Glutamatergic neuron (in vitro differentiated cells): ENCODE measurements around the gene ANKRD16. TPM values are rescaled to one million over a fixed set of nuclear protein-coding genes. Genes with fewer than 3 reads are reported as not detected.

Experiments
- DNase-seq: peaks from one replicate; pipeline ENCODE4 v3.0.0; 2022
- H3K27ac Mint-ChIP-seq: one replicate; pipeline ENCODE4 v1.8.0; 2020; ENCODE audit warnings: mild to moderate bottlenecking, mixed read lengths, inconsistent platforms; ENCODE audit not compliant: unreplicated experiment
- H3K27me3 Mint-ChIP-seq: one replicate; pipeline ENCODE4 v1.8.0; 2020; ENCODE audit warnings: mild to moderate bottlenecking, moderate library complexity, mixed read lengths, inconsistent platforms; ENCODE audit not compliant: unreplicated experiment
- H3K36me3 Mint-ChIP-seq: one replicate; pipeline ENCODE4 v1.8.0; 2020; ENCODE audit warnings: mild to moderate bottlenecking, mixed read lengths, inconsistent platforms; ENCODE audit not compliant: unreplicated experiment
- H3K4me1 Mint-ChIP-seq: one replicate; pipeline ENCODE4 v1.8.0; 2020; ENCODE audit warnings: mild to moderate bottlenecking, low read depth, mixed read lengths, inconsistent platforms; ENCODE audit not compliant: unreplicated experiment
- H3K4me3 Mint-ChIP-seq: one replicate; pipeline ENCODE4 v1.8.0; 2020; ENCODE audit warnings: mild to moderate bottlenecking, mixed read lengths, inconsistent platforms; ENCODE audit not compliant: unreplicated experiment
- H3K9me3 Mint-ChIP-seq: one replicate; pipeline ENCODE4 v1.8.0; 2020; ENCODE audit warnings: mild to moderate bottlenecking, moderate library complexity, mixed read lengths, inconsistent platforms; ENCODE audit not compliant: unreplicated experiment
- total RNA-seq: library from RNA; stranded (reverse); fragmentation: NEBNext Ultra II Directional; extraction: Animal tissue kit (Norgen Biotek cat#: 25700); gene quantifications from one replicate; pipeline ENCODE4 v1.2.1, GENCODE V29; 2021; ENCODE audit not compliant: unreplicated experiment
- TF ChIP-seq, protein P1 (sequence below): fragments of 200-600 bp; sonication (generic); IDR thresholded peaks from one replicate; pipeline ENCODE4 v1.5.0; 2021; ENCODE audit not compliant: partially characterized antibody, unreplicated experiment

ANKRD16 gene
- total RNA-seq, 1 donor from 2014 or later = 7.5 TPM

DNA sequence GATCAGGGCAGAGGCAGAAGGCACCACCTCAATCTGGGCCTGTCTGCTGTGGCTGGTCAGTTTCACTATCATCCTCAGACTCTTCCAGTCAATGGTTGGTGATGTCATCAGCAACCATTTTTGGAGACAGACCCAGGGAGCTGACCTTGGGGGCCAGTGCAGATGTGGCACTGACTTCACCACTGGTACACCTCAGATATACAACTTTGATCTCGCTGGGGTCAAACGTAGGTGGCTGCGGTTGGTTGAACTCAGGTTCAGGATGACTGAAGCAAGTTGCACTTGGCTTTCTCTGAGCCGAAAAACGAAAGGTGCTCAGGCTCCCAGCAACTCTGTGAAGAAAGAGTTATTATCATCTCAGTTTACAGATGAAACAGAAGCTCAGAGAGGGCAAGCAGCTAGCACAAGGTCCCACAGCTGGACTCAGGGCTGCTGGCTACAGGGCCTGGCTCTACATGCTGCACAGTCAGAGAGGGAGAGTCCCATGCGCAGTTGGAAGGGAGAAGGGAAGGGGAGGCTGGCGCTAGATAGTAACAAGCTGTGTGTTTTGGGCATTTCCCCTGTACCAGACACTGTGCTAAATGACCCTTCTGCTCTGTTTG, 27.2 kb downstream of the ANKRD16 start:
- peaks cover 2% of the 10 kb centered on the region for H3K9me3 Mint-ChIP-seq
- DNase-seq = no peak
- H3K27ac Mint-ChIP-seq = no peak overlapping the region
- no peaks in the 10 kb centered on the region for H3K36me3 Mint-ChIP-seq
- H3K27me3 Mint-ChIP-seq = peaks cover 2% of the 10 kb centered on the region
- H3K4me3 Mint-ChIP-seq = no peak overlapping the region
- TF ChIP-seq, protein P1, sequence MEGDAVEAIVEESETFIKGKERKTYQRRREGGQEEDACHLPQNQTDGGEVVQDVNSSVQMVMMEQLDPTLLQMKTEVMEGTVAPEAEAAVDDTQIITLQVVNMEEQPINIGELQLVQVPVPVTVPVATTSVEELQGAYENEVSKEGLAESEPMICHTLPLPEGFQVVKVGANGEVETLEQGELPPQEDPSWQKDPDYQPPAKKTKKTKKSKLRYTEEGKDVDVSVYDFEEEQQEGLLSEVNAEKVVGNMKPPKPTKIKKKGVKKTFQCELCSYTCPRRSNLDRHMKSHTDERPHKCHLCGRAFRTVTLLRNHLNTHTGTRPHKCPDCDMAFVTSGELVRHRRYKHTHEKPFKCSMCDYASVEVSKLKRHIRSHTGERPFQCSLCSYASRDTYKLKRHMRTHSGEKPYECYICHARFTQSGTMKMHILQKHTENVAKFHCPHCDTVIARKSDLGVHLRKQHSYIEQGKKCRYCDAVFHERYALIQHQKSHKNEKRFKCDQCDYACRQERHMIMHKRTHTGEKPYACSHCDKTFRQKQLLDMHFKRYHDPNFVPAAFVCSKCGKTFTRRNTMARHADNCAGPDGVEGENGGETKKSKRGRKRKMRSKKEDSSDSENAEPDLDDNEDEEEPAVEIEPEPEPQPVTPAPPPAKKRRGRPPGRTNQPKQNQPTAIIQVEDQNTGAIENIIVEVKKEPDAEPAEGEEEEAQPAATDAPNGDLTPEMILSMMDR = no peak
- H3K4me1 Mint-ChIP-seq = no peaks in the 10 kb centered on the region

- Mint-ChIP-seq H3K4me3 (no peak overlapping the region), H3K36me3 (no peaks in the 10 kb centered on the region), H3K9me3 (peaks cover 2% of the 10 kb centered on the region), H3K4me1 (no peaks in the 10 kb centered on the region), H3K27me3 (no peaks in the 10 kb centered on the region), H3K27ac (no peak overlapping the region)
- TF ChIP-seq, protein P1 = no peak
- DNase-seq = no peak
Observed at GRCh38 chr10:5860066-5860465, 29.6 kb downstream of the ANKRD16 start.

DNA sequence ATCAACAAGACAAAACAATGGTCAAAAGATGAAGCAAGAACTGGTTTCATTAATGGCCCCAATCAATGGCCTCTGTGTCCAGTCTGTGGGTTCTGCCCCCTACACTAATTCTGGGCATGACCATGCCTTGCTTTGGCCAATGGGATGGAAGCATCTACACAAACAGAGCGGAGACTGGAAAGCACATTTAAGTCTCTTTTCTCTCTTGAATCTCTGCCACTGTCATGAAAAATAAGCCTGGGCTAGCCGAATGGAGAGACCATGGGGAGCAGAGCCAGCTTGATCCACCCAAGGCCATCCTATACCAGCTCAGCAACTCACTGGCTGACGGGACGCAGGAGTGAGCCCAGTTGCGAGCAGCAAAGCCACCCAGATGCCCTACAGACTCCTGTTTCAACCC, 30.9 kb downstream of the ANKRD16 start:
- H3K27me3 Mint-ChIP-seq = no peaks in the 10 kb centered on the region
- DNase-seq = no peak
- H3K4me1 Mint-ChIP-seq = no peaks in the 10 kb centered on the region
- peaks cover 2% of the 10 kb centered on the region for H3K9me3 Mint-ChIP-seq
- no peaks in the 10 kb centered on the region for H3K36me3 Mint-ChIP-seq
- no peak overlapping the region for H3K27ac Mint-ChIP-seq
- TF ChIP-seq, protein P1 = no peak
- H3K4me3 Mint-ChIP-seq = no peak overlapping the region

DNA sequence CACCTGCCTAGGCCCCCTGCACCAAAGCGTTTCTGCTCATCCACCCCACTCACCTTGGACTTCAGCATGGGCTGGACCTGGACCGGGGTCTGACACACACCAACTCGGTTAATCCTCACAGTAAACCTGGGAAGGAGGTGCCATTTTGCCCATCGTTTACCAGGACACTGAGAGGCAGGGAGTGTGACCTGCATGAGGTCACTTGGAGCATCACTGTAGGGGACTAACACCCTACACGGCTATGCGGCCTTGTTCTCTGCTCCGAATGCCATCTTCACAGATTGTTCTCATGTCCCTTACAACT, 33.0 kb downstream of the ANKRD16 start:
- Mint-ChIP-seq H3K4me1 (no peaks in the 10 kb centered on the region), H3K36me3 (peaks cover 6% of the 10 kb centered on the region), H3K4me3 (no peak overlapping the region), H3K27me3 (no peaks in the 10 kb centered on the region), H3K27ac (no peak overlapping the region), H3K9me3 (peaks cover 2% of the 10 kb centered on the region)
- TF ChIP-seq, protein P1 = no peak
- DNase-seq = no peak

DNA sequence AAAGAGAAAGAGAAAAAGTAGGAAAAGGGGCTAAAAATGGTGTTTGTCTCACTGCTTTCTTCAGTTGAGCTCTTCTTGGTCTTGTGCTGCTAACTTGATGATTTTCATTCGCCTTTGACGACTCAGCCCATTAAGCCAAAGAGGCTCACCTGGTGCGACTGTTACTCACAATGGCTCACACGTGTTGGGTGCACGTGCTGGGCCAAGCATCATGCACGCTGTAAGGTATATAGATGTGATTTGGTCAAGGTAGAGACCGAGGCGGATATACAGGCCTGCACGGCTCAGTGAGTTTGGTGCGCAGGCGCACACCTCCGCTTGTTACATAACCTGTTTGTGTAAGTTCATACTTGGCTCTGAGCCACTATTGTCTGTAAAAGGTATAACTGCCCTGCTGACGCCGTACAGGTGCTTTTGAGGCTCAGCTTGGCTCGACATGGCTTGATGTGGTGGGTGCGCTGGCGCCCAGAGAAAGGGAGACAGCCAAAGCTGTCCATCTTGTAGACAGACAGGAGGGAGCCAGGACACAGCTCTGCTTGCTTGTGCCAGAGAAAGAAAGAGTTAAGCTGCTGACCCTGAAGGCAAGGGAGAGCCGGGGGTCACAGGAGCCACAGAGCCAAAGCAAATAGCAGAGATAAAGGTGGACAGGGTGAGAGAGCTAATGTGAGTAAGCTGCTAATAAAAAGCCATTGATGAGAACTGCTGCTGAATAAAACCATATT, 33.6 kb downstream of the ANKRD16 start:
- no peak for DNase-seq
- TF ChIP-seq, protein P1 = no peak
- no peak overlapping the region for H3K27ac Mint-ChIP-seq
- no peaks in the 10 kb centered on the region for H3K9me3 Mint-ChIP-seq
- peaks cover 6% of the 10 kb centered on the region for H3K36me3 Mint-ChIP-seq
- no peaks in the 10 kb centered on the region for H3K27me3 Mint-ChIP-seq
- H3K4me1 Mint-ChIP-seq = no peaks in the 10 kb centered on the region
- H3K4me3 Mint-ChIP-seq = no peak overlapping the region
